PC-3 (cell line): ENCODE results near the gene MNT.

ENCODE experiments used
- CTCF ChIP-seq: fragments of 300-600 bp; sonication (generic); conservative IDR thresholded peaks from 2 replicates; pipeline ENCODE4 v1.5.1; 2017; ENCODE audit warnings: antibody characterized with exemption, low read depth, mild to moderate bottlenecking, low read length
- EZH2 ChIP-seq: fragments of 300-600 bp; sonication (generic); IDR thresholded peaks from one replicate; pipeline ENCODE4 v1.6.1; 2017; ENCODE audit warnings: antibody characterized with exemption, mild to moderate bottlenecking, low read length; ENCODE audit not compliant: unreplicated experiment

- TF ChIP-seq CTCF (no peak), EZH2 (no peak)
Measured at GRCh38 chr17:2400474-2400866, 390 bp downstream of the MNT start.
